ENCODE measurements around the gene SAMD3.
"Not testable (repeated sequence)": the region's sequence is repeated elsewhere in the genome, so short reads cannot be mapped to it uniquely, and the experiment has no call there.

The SAMD3 gene

GRCh38 chr6:130170160-130170559 is 52.6 kb downstream of the SAMD3 start:
- DNase-seq, result not testable (repeated sequence)

GRCh38 chr6:130167655-130168054 is 55.1 kb downstream of the SAMD3 start:
- DNase-seq, result no peak

GRCh38 chr6:130164251-130164650 is 58.5 kb downstream of the SAMD3 start:
- no peak for DNase-seq

- DNase-seq, result no peak
These were observed 59.5 kb downstream of the SAMD3 start for GRCh38 chr6:130163266-130163665.

- DNase-seq, result no peak
These were observed 60.3 kb downstream of the SAMD3 start for GRCh38 chr6:130162421-130162820.

GRCh38 chr6:130161683-130162404 is 60.9 kb downstream of the SAMD3 start:
- DNase-seq, result no peak

GRCh38 chr6:130159956-130160355 is 62.8 kb downstream of the SAMD3 start:
- DNase-seq, result no peak

GRCh38 chr6:130158548-130158947 is 64.2 kb downstream of the SAMD3 start:
- no peak for DNase-seq

- no peak for DNase-seq
These were observed 64.7 kb downstream of the SAMD3 start for GRCh38 chr6:130158056-130158455.

GRCh38 chr6:130156908-130157307 is 65.8 kb downstream of the SAMD3 start:
- DNase-seq, result no peak

GRCh38 chr6:130152908-130153510 is 69.7 kb downstream of the SAMD3 start:
- no peak for DNase-seq

GRCh38 chr6:130150906-130151305 is 71.8 kb downstream of the SAMD3 start:
- DNase-seq, result no peak

GRCh38 chr6:130149016-130149415 is 73.7 kb downstream of the SAMD3 start:
- not testable (repeated sequence) for DNase-seq

- no peak for DNase-seq
These were observed 74.6 kb downstream of the SAMD3 start for GRCh38 chr6:130148181-130148580.

GRCh38 chr6:130147111-130147510 is 75.6 kb downstream of the SAMD3 start:
- DNase-seq, result no peak

- no peak for DNase-seq
These were observed 79.0 kb downstream of the SAMD3 start for GRCh38 chr6:130143709-130144108.

- DNase-seq, result no peak
These were observed 82.7 kb downstream of the SAMD3 start for GRCh38 chr6:130140084-130140483.

GRCh38 chr6:130138909-130139242 is 83.9 kb downstream of the SAMD3 start:
- DNase-seq, result no peak

GRCh38 chr6:130138116-130138908 is 84.4 kb downstream of the SAMD3 start:
- no peak for DNase-seq

GRCh38 chr6:130136798-130137197 is 86.0 kb downstream of the SAMD3 start:
- DNase-seq, result no peak

- DNase-seq, result no peak
These were observed 88.2 kb downstream of the SAMD3 start for GRCh38 chr6:130134582-130134981.

GRCh38 chr6:130132286-130132701 is 90.5 kb downstream of the SAMD3 start:
- DNase-seq, result no peak

- no peak for DNase-seq
These were observed 92.9 kb downstream of the SAMD3 start for GRCh38 chr6:130129762-130130246.

GRCh38 chr6:130128326-130128725 is 94.4 kb downstream of the SAMD3 start:
- no peak for DNase-seq

Data from cerebellar nuclear complex (tissue), 1 donor.